Measurements from ENCODE around the gene CEP170B. TPM values are rescaled to one million over a fixed set of nuclear protein-coding genes. Genes with fewer than 3 reads are reported as not detected.

The CEP170B gene
- total and polyA plus RNA-seq, 4 donors = 1.5 to 10.9 (median 6.7) TPM

DNA sequence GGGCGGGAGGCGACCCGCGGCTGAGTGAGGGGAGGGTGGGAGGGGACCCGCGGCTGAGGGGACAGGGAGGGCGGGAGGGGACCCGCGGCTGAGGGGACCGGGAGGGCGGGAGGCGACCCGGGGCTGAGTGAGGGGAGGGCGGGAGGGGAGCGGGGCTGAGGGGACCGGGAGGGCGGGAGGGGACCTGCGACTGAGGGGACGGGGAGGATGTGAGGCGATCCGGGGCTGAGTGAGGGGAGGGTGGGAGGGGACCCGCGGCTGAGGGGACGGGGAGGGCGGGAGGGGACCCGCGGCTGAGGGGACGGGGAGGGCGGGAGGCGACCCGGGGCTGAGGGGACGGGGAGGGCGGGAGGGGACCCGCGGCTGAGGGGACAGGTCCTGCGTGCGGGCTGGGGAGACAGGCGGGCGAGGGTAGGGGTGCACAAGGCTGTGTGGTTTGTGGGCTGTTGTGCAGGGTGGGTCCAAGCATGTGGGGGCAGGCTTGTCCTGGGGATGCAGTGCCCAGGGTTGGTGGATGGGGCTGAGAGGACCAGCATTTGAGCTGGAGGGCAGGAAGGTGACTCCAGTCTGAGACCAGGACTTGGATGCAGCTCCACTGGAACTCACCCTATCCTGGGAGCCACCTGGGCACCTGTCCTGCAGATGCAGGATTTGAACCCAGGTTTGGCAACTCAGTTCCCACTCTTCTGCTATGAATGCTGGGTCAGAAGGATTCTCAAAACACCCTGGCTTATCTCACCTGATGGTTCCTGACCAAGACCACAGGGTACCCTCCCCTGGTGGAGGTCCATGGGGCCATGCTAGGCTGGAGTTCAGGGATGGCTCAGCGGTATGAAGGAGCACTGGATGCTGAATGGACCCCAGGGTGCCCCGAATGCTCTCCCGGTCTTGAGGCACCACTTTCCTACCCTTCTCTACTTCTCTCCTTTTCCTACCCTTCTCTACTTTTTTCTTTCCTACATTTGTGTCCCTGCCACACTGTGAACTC is 69.0 kb downstream of the CEP170B start:
- DNase-seq (ENCODE audit: low spot score) = no peak
- peaks cover 0 to 3% (median 0%) of the 10 kb centered on the region in 4 donors for H3K27me3 ChIP-seq (ENCODE audit: control insufficient read depth in 4 of 4, insufficient read depth in 4 of 4, low read length in 3 of 4)
- H3K27ac ChIP-seq (ENCODE audit: low read depth in 1 of 2, low read length in 2 of 2) = no peak overlapping the region
- TF ChIP-seq, protein P1, sequence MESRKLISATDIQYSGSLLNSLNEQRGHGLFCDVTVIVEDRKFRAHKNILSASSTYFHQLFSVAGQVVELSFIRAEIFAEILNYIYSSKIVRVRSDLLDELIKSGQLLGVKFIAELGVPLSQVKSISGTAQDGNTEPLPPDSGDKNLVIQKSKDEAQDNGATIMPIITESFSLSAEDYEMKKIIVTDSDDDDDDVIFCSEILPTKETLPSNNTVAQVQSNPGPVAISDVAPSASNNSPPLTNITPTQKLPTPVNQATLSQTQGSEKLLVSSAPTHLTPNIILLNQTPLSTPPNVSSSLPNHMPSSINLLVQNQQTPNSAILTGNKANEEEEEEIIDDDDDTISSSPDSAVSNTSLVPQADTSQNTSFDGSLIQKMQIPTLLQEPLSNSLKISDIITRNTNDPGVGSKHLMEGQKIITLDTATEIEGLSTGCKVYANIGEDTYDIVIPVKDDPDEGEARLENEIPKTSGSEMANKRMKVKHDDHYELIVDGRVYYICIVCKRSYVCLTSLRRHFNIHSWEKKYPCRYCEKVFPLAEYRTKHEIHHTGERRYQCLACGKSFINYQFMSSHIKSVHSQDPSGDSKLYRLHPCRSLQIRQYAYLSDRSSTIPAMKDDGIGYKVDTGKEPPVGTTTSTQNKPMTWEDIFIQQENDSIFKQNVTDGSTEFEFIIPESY (IDR thresholded peaks at IDR 0.05) = no peak
- TF ChIP-seq JUND (IDR thresholded peaks at IDR 0.05) (no peak), FOXA2 (IDR thresholded peaks at IDR 0.05) (no peak), RAD21 (IDR thresholded peaks at IDR 0.05) (no peak), HNF4A (conservative IDR thresholded peaks at IDR 0.05) (no peak), FOXA1 (IDR thresholded peaks at IDR 0.05) (no peak), NR2F2 (IDR thresholded peaks at IDR 0.05) (no peak), YY1 (IDR thresholded peaks at IDR 0.05) (no peak), TAF1 (conservative IDR thresholded peaks at IDR 0.05) (no peak), EGR1 (IDR thresholded peaks at IDR 0.05; ENCODE audit: low read depth in 2 of 2) (no peak)
- TF ChIP-seq, protein P2, sequence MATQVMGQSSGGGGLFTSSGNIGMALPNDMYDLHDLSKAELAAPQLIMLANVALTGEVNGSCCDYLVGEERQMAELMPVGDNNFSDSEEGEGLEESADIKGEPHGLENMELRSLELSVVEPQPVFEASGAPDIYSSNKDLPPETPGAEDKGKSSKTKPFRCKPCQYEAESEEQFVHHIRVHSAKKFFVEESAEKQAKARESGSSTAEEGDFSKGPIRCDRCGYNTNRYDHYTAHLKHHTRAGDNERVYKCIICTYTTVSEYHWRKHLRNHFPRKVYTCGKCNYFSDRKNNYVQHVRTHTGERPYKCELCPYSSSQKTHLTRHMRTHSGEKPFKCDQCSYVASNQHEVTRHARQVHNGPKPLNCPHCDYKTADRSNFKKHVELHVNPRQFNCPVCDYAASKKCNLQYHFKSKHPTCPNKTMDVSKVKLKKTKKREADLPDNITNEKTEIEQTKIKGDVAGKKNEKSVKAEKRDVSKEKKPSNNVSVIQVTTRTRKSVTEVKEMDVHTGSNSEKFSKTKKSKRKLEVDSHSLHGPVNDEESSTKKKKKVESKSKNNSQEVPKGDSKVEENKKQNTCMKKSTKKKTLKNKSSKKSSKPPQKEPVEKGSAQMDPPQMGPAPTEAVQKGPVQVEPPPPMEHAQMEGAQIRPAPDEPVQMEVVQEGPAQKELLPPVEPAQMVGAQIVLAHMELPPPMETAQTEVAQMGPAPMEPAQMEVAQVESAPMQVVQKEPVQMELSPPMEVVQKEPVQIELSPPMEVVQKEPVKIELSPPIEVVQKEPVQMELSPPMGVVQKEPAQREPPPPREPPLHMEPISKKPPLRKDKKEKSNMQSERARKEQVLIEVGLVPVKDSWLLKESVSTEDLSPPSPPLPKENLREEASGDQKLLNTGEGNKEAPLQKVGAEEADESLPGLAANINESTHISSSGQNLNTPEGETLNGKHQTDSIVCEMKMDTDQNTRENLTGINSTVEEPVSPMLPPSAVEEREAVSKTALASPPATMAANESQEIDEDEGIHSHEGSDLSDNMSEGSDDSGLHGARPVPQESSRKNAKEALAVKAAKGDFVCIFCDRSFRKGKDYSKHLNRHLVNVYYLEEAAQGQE (IDR thresholded peaks at IDR 0.05) = no peak
- TF ChIP-seq, protein P3, sequence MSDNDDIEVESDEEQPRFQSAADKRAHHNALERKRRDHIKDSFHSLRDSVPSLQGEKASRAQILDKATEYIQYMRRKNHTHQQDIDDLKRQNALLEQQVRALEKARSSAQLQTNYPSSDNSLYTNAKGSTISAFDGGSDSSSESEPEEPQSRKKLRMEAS (IDR thresholded peaks at IDR 0.05) = no peak
- no peaks in the 10 kb centered on the region for H3K9me3 ChIP-seq (ENCODE audit: control insufficient read depth in 4 of 4, low read length in 3 of 4)
- H3K4me3 ChIP-seq (ENCODE audit: low read depth in 1 of 3, low read length in 3 of 3) = peak overlapping the region in 1 of 3 donors; percentile 66
- H3K9ac ChIP-seq (ENCODE audit: low read depth in 1 of 2, low read length in 2 of 2) = no peak overlapping the region
- H3K36me3 ChIP-seq (ENCODE audit: control insufficient read depth in 4 of 4, insufficient read depth in 3 of 4, low read depth in 1 of 4, low read length in 3 of 4) = no peaks in the 10 kb centered on the region
- 15% methylated on average over 42 of the region's 42 CpGs for WGBS
- H3K4me1 ChIP-seq (ENCODE audit: control insufficient read depth in 4 of 4, insufficient read depth in 4 of 4, low read length in 3 of 4) = peaks cover 0 to 6% (median 3%) of the 10 kb centered on the region in 4 donors

DNA sequence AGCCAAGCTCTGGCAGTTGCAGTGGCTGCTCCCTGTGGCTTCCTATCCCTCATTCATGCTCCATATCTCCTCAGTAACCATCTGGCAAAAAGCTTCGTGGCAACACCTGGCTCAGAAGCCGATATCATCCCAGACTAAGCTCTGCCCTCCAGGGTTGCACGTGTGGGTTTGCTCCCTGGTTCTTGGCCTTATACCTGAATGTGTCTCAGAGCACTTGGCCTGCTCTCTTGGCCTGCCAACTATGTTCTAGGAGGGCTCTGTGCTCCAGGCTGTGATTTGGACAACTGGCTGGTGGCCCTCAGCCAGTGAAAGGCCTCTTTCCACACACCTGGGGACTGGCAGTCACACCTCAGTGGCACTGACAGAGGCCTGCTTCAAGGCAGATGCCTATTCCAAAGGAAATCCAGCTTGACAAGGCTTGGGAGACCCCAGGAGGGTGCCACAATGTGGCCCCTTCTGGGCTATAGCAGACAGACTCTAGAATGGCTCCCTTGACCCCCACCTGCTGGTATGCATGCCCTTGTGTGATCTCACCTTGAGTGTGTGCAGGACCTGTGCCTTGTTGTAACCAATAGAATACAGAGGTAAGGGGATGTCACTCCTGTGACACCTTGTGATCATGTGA is 70.1 kb downstream of the CEP170B start:
- no peaks in the 10 kb centered on the region for H3K9me3 ChIP-seq (ENCODE audit: control insufficient read depth in 4 of 4, low read length in 3 of 4)
- H3K27ac ChIP-seq (ENCODE audit: low read depth in 1 of 2, low read length in 2 of 2) = no peak overlapping the region
- H3K4me3 ChIP-seq (ENCODE audit: low read depth in 1 of 3, low read length in 3 of 3) = no peak overlapping the region
- no peak for DNase-seq (ENCODE audit: low spot score)
- H3K4me1 ChIP-seq (ENCODE audit: control insufficient read depth in 4 of 4, insufficient read depth in 4 of 4, low read length in 3 of 4) = peaks cover 0 to 6% (median 3%) of the 10 kb centered on the region in 4 donors
- H3K9ac ChIP-seq (ENCODE audit: low read depth in 1 of 2, low read length in 2 of 2) = no peak overlapping the region
- 82% methylated on average over 3 of the region's 3 CpGs for WGBS
- no peaks in the 10 kb centered on the region for H3K36me3 ChIP-seq (ENCODE audit: control insufficient read depth in 4 of 4, insufficient read depth in 3 of 4, low read depth in 1 of 4, low read length in 3 of 4)
- H3K27me3 ChIP-seq (ENCODE audit: control insufficient read depth in 4 of 4, insufficient read depth in 4 of 4, low read length in 3 of 4) = peaks cover 0 to 3% (median 0%) of the 10 kb centered on the region in 4 donors
- TF ChIP-seq RAD21 (IDR thresholded peaks at IDR 0.05) (no peak), RXRA (IDR thresholded peaks at IDR 0.05) (no peak), SP1 (IDR thresholded peaks at IDR 0.05) (no peak), NR2F2 (IDR thresholded peaks at IDR 0.05) (no peak), GABPA (IDR thresholded peaks at IDR 0.05 in 1 of 2, conservative IDR thresholded peaks at IDR 0.05 in 1 of 2) (no peak), TAF1 (conservative IDR thresholded peaks at IDR 0.05) (no peak), EGR1 (IDR thresholded peaks at IDR 0.05; ENCODE audit: low read depth in 2 of 2) (no peak), FOXA1 (IDR thresholded peaks at IDR 0.05) (no peak), JUND (IDR thresholded peaks at IDR 0.05) (no peak), YY1 (IDR thresholded peaks at IDR 0.05) (no peak)
- TF ChIP-seq, protein P2 (IDR thresholded peaks at IDR 0.05) = no peak
- TF ChIP-seq, protein P4, sequence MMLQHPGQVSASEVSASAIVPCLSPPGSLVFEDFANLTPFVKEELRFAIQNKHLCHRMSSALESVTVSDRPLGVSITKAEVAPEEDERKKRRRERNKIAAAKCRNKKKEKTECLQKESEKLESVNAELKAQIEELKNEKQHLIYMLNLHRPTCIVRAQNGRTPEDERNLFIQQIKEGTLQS (IDR thresholded peaks at IDR 0.05) = no peak
- TF ChIP-seq, protein P3 (IDR thresholded peaks at IDR 0.05) = no peak
- TF ChIP-seq, protein P5, sequence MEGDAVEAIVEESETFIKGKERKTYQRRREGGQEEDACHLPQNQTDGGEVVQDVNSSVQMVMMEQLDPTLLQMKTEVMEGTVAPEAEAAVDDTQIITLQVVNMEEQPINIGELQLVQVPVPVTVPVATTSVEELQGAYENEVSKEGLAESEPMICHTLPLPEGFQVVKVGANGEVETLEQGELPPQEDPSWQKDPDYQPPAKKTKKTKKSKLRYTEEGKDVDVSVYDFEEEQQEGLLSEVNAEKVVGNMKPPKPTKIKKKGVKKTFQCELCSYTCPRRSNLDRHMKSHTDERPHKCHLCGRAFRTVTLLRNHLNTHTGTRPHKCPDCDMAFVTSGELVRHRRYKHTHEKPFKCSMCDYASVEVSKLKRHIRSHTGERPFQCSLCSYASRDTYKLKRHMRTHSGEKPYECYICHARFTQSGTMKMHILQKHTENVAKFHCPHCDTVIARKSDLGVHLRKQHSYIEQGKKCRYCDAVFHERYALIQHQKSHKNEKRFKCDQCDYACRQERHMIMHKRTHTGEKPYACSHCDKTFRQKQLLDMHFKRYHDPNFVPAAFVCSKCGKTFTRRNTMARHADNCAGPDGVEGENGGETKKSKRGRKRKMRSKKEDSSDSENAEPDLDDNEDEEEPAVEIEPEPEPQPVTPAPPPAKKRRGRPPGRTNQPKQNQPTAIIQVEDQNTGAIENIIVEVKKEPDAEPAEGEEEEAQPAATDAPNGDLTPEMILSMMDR (IDR thresholded peaks at IDR 0.05; ENCODE audit: low read depth, low read length, missing input control) = no peak
